ENCODE measurements around the gene CHAD.

GRCh38 chr17:50458701-50459676 is 9.7 kb downstream of the CHAD start:
- TF ChIP-seq CTCF (optimal IDR thresholded peaks at IDR 0.05 in 1 of 3, IDR thresholded peaks at IDR 0.05 in 1 of 3, conservative IDR thresholded peaks at IDR 0.05 in 1 of 3; ENCODE audit: extremely low read depth in 1 of 3, insufficient read depth in 2 of 3, low read length in 3 of 3) (no peak), EZH2 (IDR thresholded peaks at IDR 0.05; ENCODE audit: low read length) (no peak)

Measured in keratinocyte (primary cell).